8988T (cell line): ENCODE data around the gene TOR4A.
"Not testable (repeated sequence)": the region's sequence is repeated elsewhere in the genome, so short reads cannot be mapped to it uniquely, and the experiment has no call there.

ENCODE experiments used
- DNase-seq: peaks from one replicate; pipeline ENCODE4 v3.0.0; 2011

Gene TOR4A

GRCh38 chr9:137239541-137240200 lies 37.9 kb upstream of the TOR4A start:
- not testable (repeated sequence) for DNase-seq

GRCh38 chr9:137240318-137240840 lies 37.1 kb upstream of the TOR4A start:
- DNase-seq, result no peak

GRCh38 chr9:137240841-137241489 lies 36.6 kb upstream of the TOR4A start, which contains the start of gene TUBB4B:
Gene TUBB4B (plus strand): TSS chr9:137241287. CDS start chr9:137241361, 74 bp downstream.
- peak; percentile 99 for DNase-seq

GRCh38 chr9:137241490-137242268 lies 35.8 kb upstream of the TOR4A start:
- no peak for DNase-seq

- no peak for DNase-seq
Measured at GRCh38 chr9:137242269-137243203, 35.0 kb upstream of the TOR4A start.

GRCh38 chr9:137243266-137243625 lies 34.3 kb upstream of the TOR4A start:
- DNase-seq, result not testable (repeated sequence)

GRCh38 chr9:137243626-137244485 lies 33.7 kb upstream of the TOR4A start:
- no peak for DNase-seq

GRCh38 chr9:137244486-137245449 lies 32.8 kb upstream of the TOR4A start:
- DNase-seq, result no peak

- no peak for DNase-seq
Measured at GRCh38 chr9:137245450-137246421, 31.8 kb upstream of the TOR4A start.

- DNase-seq, result no peak
Measured at GRCh38 chr9:137247135-137247915, 30.2 kb upstream of the TOR4A start.

GRCh38 chr9:137247916-137248175 lies 29.7 kb upstream of the TOR4A start:
- no peak for DNase-seq

- no peak for DNase-seq
Measured at GRCh38 chr9:137250329-137251193, 27.0 kb upstream of the TOR4A start.

- no peak for DNase-seq
Measured at GRCh38 chr9:137251194-137251461, 26.4 kb upstream of the TOR4A start, which contains the start of gene STPG3. Gene STPG3 (plus strand): TSS chr9:137251286. CDS start chr9:137251287, 1 bp downstream.

GRCh38 chr9:137251490-137252268 lies 25.8 kb upstream of the TOR4A start:
- DNase-seq, result no peak

- DNase-seq, result no peak
Measured at GRCh38 chr9:137252555-137253506, 24.7 kb upstream of the TOR4A start.
